ENCODE results near the gene POLR1D. TPM values are rescaled to one million over a fixed set of nuclear protein-coding genes. Genes with fewer than 3 reads are reported as not detected.
A peak's percentile ranks its signal among the peaks of the same experiment; 100 is the strongest.

Gene POLR1D
- total RNA-seq, 1 donor from 2014 or later: 85.1 TPM

DNA sequence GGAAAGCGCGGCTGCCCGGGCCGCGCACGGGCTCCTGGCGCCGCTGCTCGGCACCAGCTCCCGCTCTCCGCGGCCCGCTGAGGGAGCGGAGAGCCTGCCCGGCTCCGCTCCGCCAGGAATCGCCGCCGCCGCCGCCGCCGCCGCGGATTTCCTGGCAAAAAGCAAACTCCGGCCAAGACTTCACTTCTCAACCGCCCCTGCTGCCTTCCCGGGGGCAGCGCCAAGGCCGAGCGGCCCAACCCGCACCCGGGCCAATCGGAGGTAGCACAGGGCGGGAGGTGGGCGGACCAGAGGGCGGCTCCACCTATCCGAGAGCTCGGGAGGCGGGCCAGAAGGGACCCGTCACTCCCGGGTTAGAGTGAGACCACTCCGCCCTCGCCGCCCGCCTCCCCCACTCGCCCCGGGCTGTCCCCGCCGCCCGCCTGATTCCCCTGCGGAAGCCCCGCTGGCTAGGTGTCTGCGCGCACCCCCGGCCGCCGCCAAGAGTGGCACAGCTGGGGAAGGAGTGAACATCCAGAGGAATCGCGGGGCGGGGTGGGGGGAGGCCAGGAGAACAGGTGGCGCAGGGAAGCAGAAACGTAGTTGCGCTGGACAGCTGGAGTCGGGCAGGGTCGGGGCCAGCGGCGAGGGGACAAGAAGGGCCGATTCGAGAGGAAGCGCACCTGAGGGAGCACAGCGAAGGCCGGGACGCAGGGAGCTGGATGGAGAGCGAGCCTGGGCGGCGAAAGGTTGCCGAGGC is 1.1 kb upstream of the POLR1D start, which contains the start of gene LNX2:
Gene LNX2, minus strand, starts transcription at position 153 of the 739 bp plus-strand sequence. CDS start 38,826 bp downstream, outside the sequence.
- Mint-ChIP-seq H3K4me1 (ENCODE audit: low read depth, unreplicated experiment) (peaks cover 9% of the 10 kb centered on the region), H3K36me3 (ENCODE audit: unreplicated experiment) (no peaks in the 10 kb centered on the region), H3K4me3 (ENCODE audit: unreplicated experiment) (peak within 1 kb of the TSS; percentile 94), H3K27ac (ENCODE audit: unreplicated experiment) (peak within 1 kb of the TSS; percentile 78), H3K27me3 (ENCODE audit: unreplicated experiment) (peaks cover 5% of the 10 kb centered on the region), H3K9me3 (ENCODE audit: unreplicated experiment) (peaks cover 6% of the 10 kb centered on the region)
- peak; percentile 99 for DNase-seq
- TF ChIP-seq, protein P1, sequence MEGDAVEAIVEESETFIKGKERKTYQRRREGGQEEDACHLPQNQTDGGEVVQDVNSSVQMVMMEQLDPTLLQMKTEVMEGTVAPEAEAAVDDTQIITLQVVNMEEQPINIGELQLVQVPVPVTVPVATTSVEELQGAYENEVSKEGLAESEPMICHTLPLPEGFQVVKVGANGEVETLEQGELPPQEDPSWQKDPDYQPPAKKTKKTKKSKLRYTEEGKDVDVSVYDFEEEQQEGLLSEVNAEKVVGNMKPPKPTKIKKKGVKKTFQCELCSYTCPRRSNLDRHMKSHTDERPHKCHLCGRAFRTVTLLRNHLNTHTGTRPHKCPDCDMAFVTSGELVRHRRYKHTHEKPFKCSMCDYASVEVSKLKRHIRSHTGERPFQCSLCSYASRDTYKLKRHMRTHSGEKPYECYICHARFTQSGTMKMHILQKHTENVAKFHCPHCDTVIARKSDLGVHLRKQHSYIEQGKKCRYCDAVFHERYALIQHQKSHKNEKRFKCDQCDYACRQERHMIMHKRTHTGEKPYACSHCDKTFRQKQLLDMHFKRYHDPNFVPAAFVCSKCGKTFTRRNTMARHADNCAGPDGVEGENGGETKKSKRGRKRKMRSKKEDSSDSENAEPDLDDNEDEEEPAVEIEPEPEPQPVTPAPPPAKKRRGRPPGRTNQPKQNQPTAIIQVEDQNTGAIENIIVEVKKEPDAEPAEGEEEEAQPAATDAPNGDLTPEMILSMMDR (IDR thresholded peaks at IDR 0.05; ENCODE audit: partially characterized antibody, unreplicated experiment): no peak

DNA sequence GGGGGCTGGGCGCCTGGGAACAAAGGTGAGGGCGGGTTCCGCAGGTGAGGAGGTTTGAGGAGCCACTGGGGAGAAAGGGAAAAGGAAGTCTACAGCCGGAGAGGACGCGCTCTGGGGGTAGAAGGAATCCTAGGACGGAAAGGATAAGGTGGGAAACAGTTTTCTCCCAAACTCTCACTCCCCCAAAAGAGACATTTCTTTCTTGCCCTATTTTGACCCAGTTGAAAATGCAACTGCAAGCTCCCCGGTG is 651 bp upstream of the POLR1D start:
- Mint-ChIP-seq H3K27me3 (ENCODE audit: unreplicated experiment) (peaks cover 5% of the 10 kb centered on the region), H3K36me3 (ENCODE audit: unreplicated experiment) (no peaks in the 10 kb centered on the region), H3K9me3 (ENCODE audit: unreplicated experiment) (peaks cover 6% of the 10 kb centered on the region), H3K4me3 (ENCODE audit: unreplicated experiment) (peak overlapping the region; percentile 88), H3K27ac (ENCODE audit: unreplicated experiment) (peak overlapping the region; percentile 62), H3K4me1 (ENCODE audit: low read depth, unreplicated experiment) (peaks cover 9% of the 10 kb centered on the region)
- no peak for DNase-seq
- TF ChIP-seq, protein P1 (IDR thresholded peaks at IDR 0.05; ENCODE audit: partially characterized antibody, unreplicated experiment): no peak

DNA sequence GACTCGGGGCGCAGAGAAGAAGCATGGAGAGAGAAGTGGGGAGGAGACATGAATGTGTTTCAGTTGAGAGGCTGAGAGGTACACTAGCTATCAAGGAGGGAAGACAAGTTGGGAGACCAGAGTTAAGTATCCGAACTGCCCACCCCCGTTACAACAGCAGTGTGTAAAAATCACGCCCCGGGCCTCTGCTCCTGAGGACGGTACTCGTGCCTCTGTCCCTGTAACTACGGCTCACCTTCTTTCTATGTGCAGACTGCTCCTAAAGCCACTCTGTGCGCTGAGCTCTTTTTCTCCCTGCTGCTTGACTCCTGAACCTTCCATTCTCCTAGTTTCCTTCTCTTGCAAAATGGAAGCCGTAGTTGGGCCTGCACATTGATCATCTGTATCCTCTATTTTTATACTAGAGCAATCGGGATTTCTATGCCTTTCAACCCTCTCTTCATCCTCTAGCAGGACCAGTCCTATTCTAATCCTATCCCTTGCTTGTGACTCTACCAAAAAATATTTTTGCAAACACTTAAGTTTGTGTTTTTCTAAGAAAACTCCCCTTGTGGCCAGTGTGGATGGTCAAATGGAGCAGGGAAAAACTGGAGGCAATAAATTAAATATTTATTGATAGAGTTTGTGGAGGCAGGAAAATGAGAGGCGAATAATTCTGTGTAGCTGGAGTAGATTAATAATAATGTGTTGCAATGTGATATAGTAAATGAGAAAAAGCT is 569 bp downstream of the POLR1D start:
- Mint-ChIP-seq H3K4me1 (ENCODE audit: low read depth, unreplicated experiment) (peaks cover 9% of the 10 kb centered on the region), H3K4me3 (ENCODE audit: unreplicated experiment) (peak overlapping the region; percentile 92), H3K9me3 (ENCODE audit: unreplicated experiment) (peaks cover 6% of the 10 kb centered on the region), H3K27me3 (ENCODE audit: unreplicated experiment) (peaks cover 5% of the 10 kb centered on the region), H3K27ac (ENCODE audit: unreplicated experiment) (peak overlapping the region; percentile 19), H3K36me3 (ENCODE audit: unreplicated experiment) (no peaks in the 10 kb centered on the region)
- DNase-seq: no peak
- TF ChIP-seq, protein P1 (IDR thresholded peaks at IDR 0.05; ENCODE audit: partially characterized antibody, unreplicated experiment): peak; percentile 43

DNA sequence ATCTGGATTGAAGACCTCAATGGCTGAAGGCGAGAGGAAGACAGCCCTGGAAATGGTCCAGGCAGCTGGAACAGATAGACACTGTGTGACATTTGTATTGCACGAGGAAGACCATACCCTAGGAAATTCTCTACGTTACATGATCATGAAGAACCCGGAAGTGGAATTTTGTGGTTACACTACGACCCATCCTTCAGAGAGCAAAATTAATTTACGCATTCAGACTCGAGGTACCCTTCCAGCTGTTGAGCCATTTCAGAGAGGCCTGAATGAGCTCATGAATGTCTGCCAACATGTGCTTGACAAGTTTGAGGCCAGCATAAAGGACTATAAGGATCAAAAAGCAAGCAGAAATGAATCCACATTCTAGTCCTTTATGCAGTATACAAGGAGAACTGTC is 1.2 kb downstream of the POLR1D start:
- no peak for DNase-seq
- H3K27ac Mint-ChIP-seq (ENCODE audit: unreplicated experiment): no peak overlapping the region
- H3K36me3 Mint-ChIP-seq (ENCODE audit: unreplicated experiment): no peaks in the 10 kb centered on the region
- H3K4me3 Mint-ChIP-seq (ENCODE audit: unreplicated experiment): peak overlapping the region; percentile 92
- TF ChIP-seq, protein P1 (IDR thresholded peaks at IDR 0.05; ENCODE audit: partially characterized antibody, unreplicated experiment): no peak
- peaks cover 5% of the 10 kb centered on the region for H3K27me3 Mint-ChIP-seq (ENCODE audit: unreplicated experiment)
- H3K9me3 Mint-ChIP-seq (ENCODE audit: unreplicated experiment): peaks cover 6% of the 10 kb centered on the region
- peaks cover 9% of the 10 kb centered on the region for H3K4me1 Mint-ChIP-seq (ENCODE audit: low read depth, unreplicated experiment)

DNA sequence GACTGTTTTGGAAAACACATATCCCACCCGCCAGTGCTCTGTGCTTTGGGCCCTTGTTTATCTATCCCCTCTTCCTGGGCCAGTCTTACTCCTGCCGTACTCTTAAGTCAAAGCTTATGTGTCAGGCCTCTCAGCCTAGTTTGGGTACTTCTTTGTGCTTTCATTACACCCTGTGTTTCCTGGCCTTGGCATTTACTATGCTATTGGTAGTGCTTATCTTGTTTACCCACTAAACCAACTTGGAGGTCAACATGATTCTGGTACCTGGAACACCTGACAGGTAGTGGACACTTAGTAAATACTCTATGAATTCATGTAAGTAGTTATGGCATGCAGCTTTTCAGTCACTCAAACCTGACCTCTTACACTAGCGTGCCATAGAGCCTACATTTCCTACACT is 2.4 kb downstream of the POLR1D start:
- Mint-ChIP-seq H3K4me3 (ENCODE audit: unreplicated experiment) (no peak overlapping the region), H3K4me1 (ENCODE audit: low read depth, unreplicated experiment) (peaks cover 8% of the 10 kb centered on the region), H3K36me3 (ENCODE audit: unreplicated experiment) (no peaks in the 10 kb centered on the region), H3K27ac (ENCODE audit: unreplicated experiment) (no peak overlapping the region), H3K9me3 (ENCODE audit: unreplicated experiment) (peaks cover 6% of the 10 kb centered on the region), H3K27me3 (ENCODE audit: unreplicated experiment) (peaks cover 5% of the 10 kb centered on the region)
- no peak for DNase-seq
- TF ChIP-seq, protein P1 (IDR thresholded peaks at IDR 0.05; ENCODE audit: partially characterized antibody, unreplicated experiment): no peak
